PC-9 (cell line): ENCODE data around the gene SNAP91. TPM values are rescaled to one million over a fixed set of nuclear protein-coding genes. Genes with fewer than 3 reads are reported as not detected.

Experiments
- Bru-seq: library from RNA; stranded (reverse); fragments of 400-500 nt; gene quantifications from one replicate; lab custom pipeline; 2021; lab: Mats Ljungman, UMichigan
- BruChase-seq, 2 experiments: library from RNA; stranded (reverse); fragments of 400-500 nt; gene quantifications; one replicate each; lab custom pipeline; 2021; lab: Mats Ljungman, UMichigan
- BruUV-seq: library from RNA; stranded (reverse); fragments of 400-500 nt; replicated peaks from 2 replicates; lab custom pipeline; 2021; lab: Mats Ljungman, UMichigan
- CTCF ChIA-PET: fragments of 300-600 bp; sonication (Branson Sonifier 250); formaldehyde crosslinking; loops from one replicate; lab custom pipeline; 2022; ENCODE audit warnings: antibody characterized with exemption; lab: Charles Lee
- POLR2A ChIA-PET: fragments of 300-600 bp; sonication (Branson Sonifier 250); formaldehyde crosslinking; loops from one replicate; lab custom pipeline; 2022; ENCODE audit warnings: antibody characterized with exemption; ENCODE audit not compliant: unreplicated experiment; lab: Charles Lee
- DNase-seq, 2 experiments: peaks; one replicate each; pipeline versions ENCODE4 v3.0.0 to v3.0.0-alpha.2; 2015 to 2022; ENCODE audit warnings: mixed read lengths in 1 of 2
- H2AFZ ChIP-seq: fragments of 200-600 bp; sonication (generic); 2 replicates; pipeline ENCODE4 v1.8.1; 2017; ENCODE audit warnings: antibody characterized with exemption
- H3F3A ChIP-seq: fragments of 200-600 bp; sonication (generic); 2 replicates; pipeline ENCODE4 v1.8.1; 2017; ENCODE audit warnings: antibody characterized with exemption, mild to moderate bottlenecking, low read depth; ENCODE audit not compliant: insufficient read depth
- H3K27ac ChIP-seq: fragments of 200-600 bp; sonication (generic); 2 replicates; pipeline ENCODE4 v1.6.1; 2016; ENCODE audit warnings: mixed run types
- H3K27me3 ChIP-seq: fragments of 200-600 bp; sonication (generic); 2 replicates; pipeline ENCODE4 v1.6.1; 2016; ENCODE audit warnings: low read depth, mixed run types; ENCODE audit not compliant: insufficient read depth
- H3K36me3 ChIP-seq: fragments of 200-600 bp; sonication (generic); 2 replicates; pipeline ENCODE4 v1.6.1; 2016; ENCODE audit warnings: low read depth, mixed run types
- H3K4me1 ChIP-seq: fragments of 200-600 bp; sonication (generic); replicated peaks from 2 replicates; pipeline ENCODE4 v1.6.1; 2016; ENCODE audit warnings: mixed run types; ENCODE audit not compliant: insufficient read depth
- H3K4me2 ChIP-seq: fragments of 200-600 bp; sonication (generic); 2 replicates; pipeline ENCODE4 v1.6.1; 2017; ENCODE audit warnings: mixed run types
- H3K4me3 ChIP-seq: fragments of 200-600 bp; sonication (generic); 2 replicates; pipeline ENCODE4 v1.6.1; 2016; ENCODE audit warnings: mixed run types
- H3K79me2 ChIP-seq: fragments of 200-600 bp; sonication (generic); 2 replicates; pipeline ENCODE4 v1.6.1; 2017; ENCODE audit warnings: low read depth, mixed run types
- H3K9me2 ChIP-seq: fragments of 200-600 bp; sonication (generic); 2 replicates; pipeline ENCODE4 v1.8.1; 2017; ENCODE audit warnings: mild to moderate bottlenecking; ENCODE audit not compliant: insufficient read depth
- H3K9me3 ChIP-seq: fragments of 200-600 bp; sonication (generic); 2 replicates; pipeline ENCODE4 v1.8.1; 2016; ENCODE audit warnings: low read depth; ENCODE audit not compliant: insufficient read depth
- H4K20me1 ChIP-seq: fragments of 200-600 bp; sonication (generic); 2 replicates; pipeline ENCODE4 v1.8.1; 2017; ENCODE audit not compliant: insufficient read depth
- CTCF ChIP-seq: fragments of 200-600 bp; sonication (generic); conservative IDR thresholded peaks from 2 replicates; pipeline ENCODE4 v1.6.1; 2017; ENCODE audit warnings: mixed run types, antibody characterized with exemption, mild to moderate bottlenecking, moderate library complexity
- EZH2 ChIP-seq: fragments of 200-600 bp; sonication (generic); IDR thresholded peaks from 2 replicates; pipeline ENCODE4 v1.8.0; 2017; ENCODE audit warnings: antibody characterized with exemption, low read depth
- intact Hi-C: fragments of 100-400 bp; cut with micrococcal nuclease; formaldehyde crosslinking; loops from one replicate; pipeline ENCODE4 v1.10.0; 2022; ENCODE audit not compliant: unreplicated experiment
- long read RNA-seq: library from polyadenylated mRNA; stranded (forward); transcript quantifications from one replicate; pipeline ENCODE4 v2.0.0, GENCODE V29; 2022
- total RNA-seq: library from RNA; stranded (reverse); gene quantifications from 2 replicates; pipeline ENCODE4 v1.2.3, GENCODE V29; 2021

Gene SNAP91
- total RNA-seq (not detected in 2 replicates), Bru-seq, nascent RNA (percentile 0 among the genes with signal in this experiment), BruChase-seq, experiment 1, labeled RNA remaining after a 2-hour chase (percentile 0 among the genes with signal in this experiment), BruChase-seq, experiment 2, labeled RNA remaining after a 6-hour chase (not detected)
- long read RNA-seq = 0 reads

- H3K4me1 ChIP-seq = no peaks in the 10 kb centered on the region
- no peaks in the 10 kb centered on the region for H4K20me1 ChIP-seq
- H3K9me3 ChIP-seq = no peaks in the 10 kb centered on the region
- no TSS peak for BruUV-seq
- intact Hi-C loops = no loop called here
- no peak within 1 kb of the TSS for H3K27ac ChIP-seq
- H3K9me2 ChIP-seq = no peaks in the 10 kb centered on the region
- H3K4me3 ChIP-seq = no peak within 1 kb of the TSS
- no peaks in the 10 kb centered on the region for H3F3A ChIP-seq
- TF ChIP-seq EZH2 (no peak), CTCF (no peak)
- H3K27me3 ChIP-seq = no peaks in the 10 kb centered on the region
- H3K4me2 ChIP-seq = no peak within 1 kb of the TSS
- CTCF ChIA-PET = no interaction called here
- POLR2A ChIA-PET = no interaction called here
- no peak for DNase-seq
- no peaks in the 10 kb centered on the region for H3K36me3 ChIP-seq
- no peak within 1 kb of the TSS for H2AFZ ChIP-seq
- no peaks in the 10 kb centered on the region for H3K79me2 ChIP-seq
Observed at GRCh38 chr6:83708970-83709747, at the start of gene SNAP91. SNAP91 (minus strand) TSS chr6:83709101; CDS start chr6:83707927, 1,174 bp downstream.

- H3K36me3 ChIP-seq = no peaks in the 10 kb centered on the region
- BruUV-seq = no TSS peak
- no peak for DNase-seq
Observed at GRCh38 chr6:83758533-83758932, 49.6 kb upstream of the SNAP91 start.

GRCh38 chr6:83757021-83757420 is 48.1 kb upstream of the SNAP91 start:
- no TSS peak for BruUV-seq
- H3K4me3 ChIP-seq = no peak overlapping the region
- TF ChIP-seq EZH2 = no peak
- TF ChIP-seq CTCF = no peak
- no peaks in the 10 kb centered on the region for H3K9me3 ChIP-seq
- POLR2A ChIA-PET = no interaction called here
- H3K27me3 ChIP-seq = no peaks in the 10 kb centered on the region
- H3K4me1 ChIP-seq = no peaks in the 10 kb centered on the region
- H3K36me3 ChIP-seq = no peaks in the 10 kb centered on the region
- no peak overlapping the region for H3K27ac ChIP-seq
- no peaks in the 10 kb centered on the region for H3F3A ChIP-seq
- H3K79me2 ChIP-seq = no peaks in the 10 kb centered on the region
- no peak overlapping the region for H3K4me2 ChIP-seq
- intact Hi-C loops = no loop called here
- H2AFZ ChIP-seq = no peak overlapping the region
- CTCF ChIA-PET = no interaction called here
- no peaks in the 10 kb centered on the region for H3K9me2 ChIP-seq
- H4K20me1 ChIP-seq = no peaks in the 10 kb centered on the region
- no peak for DNase-seq

More at GRCh38 chr6:83758533-83758932, 49.6 kb upstream of the SNAP91 start:
- Histone ChIP-seq H2AFZ (no peak overlapping the region), H3K9me2 (no peaks in the 10 kb centered on the region), H4K20me1 (no peaks in the 10 kb centered on the region), H3K4me2 (no peak overlapping the region), H3K79me2 (no peaks in the 10 kb centered on the region), H3K4me1 (no peaks in the 10 kb centered on the region), H3F3A (no peaks in the 10 kb centered on the region), H3K9me3 (no peaks in the 10 kb centered on the region), H3K4me3 (no peak overlapping the region), H3K27me3 (no peaks in the 10 kb centered on the region), H3K27ac (no peak overlapping the region)
- POLR2A ChIA-PET = no interaction called here
- TF ChIP-seq CTCF (no peak), EZH2 (no peak)
- intact Hi-C loops = no loop called here
- CTCF ChIA-PET = no interaction called here
